ENCODE results near the gene SMYD2. TPM values are rescaled to one million over a fixed set of nuclear protein-coding genes. Genes with fewer than 3 reads are reported as not detected.

The SMYD2 gene
- total and polyA plus RNA-seq, 2 donors (not counting 3 experiments of a cell fraction or from before 2014, with no cell fraction given) = 8.0 to 20.9 TPM

DNA sequence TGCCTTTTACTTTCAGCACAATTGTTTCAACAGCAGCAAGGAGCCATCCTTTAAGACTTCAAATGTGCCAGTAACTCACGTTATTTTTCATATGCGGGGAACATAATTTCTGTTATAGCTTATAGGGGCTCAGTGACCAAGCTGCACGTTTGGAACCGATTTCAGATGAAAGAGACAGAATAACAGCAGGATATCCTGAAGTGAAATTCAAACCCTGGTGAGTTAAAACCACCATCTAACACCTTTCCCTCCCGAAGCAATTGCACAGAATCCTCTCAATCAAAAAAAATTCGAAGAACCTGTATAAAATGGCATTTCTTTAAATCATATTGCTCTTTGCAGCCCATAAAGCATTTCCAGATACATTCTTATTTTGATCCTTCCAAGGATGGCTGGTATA is 6.9 kb downstream of the SMYD2 start:
- Histone ChIP-seq H3K9ac (replicated peaks; ENCODE audit: extremely low read depth, insufficient read depth, low read length) (no peak overlapping the region), H3K79me2 (ENCODE audit: control insufficient read depth, insufficient read depth, low read length) (no peaks in the 10 kb centered on the region), H3K9me3 (replicated peaks; ENCODE audit: control insufficient read depth, insufficient read depth, low read length) (no peaks in the 10 kb centered on the region), H3K4me2 (ENCODE audit: insufficient read depth, low read length) (no peak overlapping the region), H4K20me1 (replicated peaks; ENCODE audit: control insufficient read depth, extremely low read depth, insufficient read depth, low read length) (no peaks in the 10 kb centered on the region), H3K4me1 (ENCODE audit: control insufficient read depth, extremely low read depth, insufficient read depth, low read length) (no peaks in the 10 kb centered on the region), H3K9me1 (replicated peaks; ENCODE audit: control insufficient read depth, extremely low read depth, insufficient read depth, low read length) (no peaks in the 10 kb centered on the region), H3K27me3 (ENCODE audit: control insufficient read depth in 2 of 2, insufficient read depth in 2 of 2, low read length in 2 of 2) (no peaks in the 10 kb centered on the region), H2AFZ (ENCODE audit: low read depth, low read length) (no peak overlapping the region), H3K36me3 (ENCODE audit: control insufficient read depth in 2 of 2, extremely low read depth in 1 of 2, insufficient read depth in 2 of 2, low read length in 2 of 2) (no peaks in the 10 kb centered on the region), H3K4me3 (replicated peaks in 1 of 3; ENCODE audit: insufficient read depth in 1 of 3, low read depth in 1 of 3, low read length in 3 of 3) (no peak overlapping the region), H3K27ac (ENCODE audit: insufficient read depth, low read depth, low read length) (no peak overlapping the region)
- intact Hi-C loops (cut with micrococcal nuclease) (no loop called here), dilution Hi-C loops (cut with MboI; ENCODE audit: extremely low pct_ligation_motif_present, low sequenced_read_pairs) (no loop called here)
- CTCF ChIA-PET = no interaction called here
- FAIRE-seq (no peak), DNase-seq (ENCODE audit: low read depth, low spot score) (no peak)
- BruUV-seq (replicated peaks) = no TSS peak
- TF ChIP-seq, protein P1, sequence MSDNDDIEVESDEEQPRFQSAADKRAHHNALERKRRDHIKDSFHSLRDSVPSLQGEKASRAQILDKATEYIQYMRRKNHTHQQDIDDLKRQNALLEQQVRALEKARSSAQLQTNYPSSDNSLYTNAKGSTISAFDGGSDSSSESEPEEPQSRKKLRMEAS (IDR thresholded peaks at IDR 0.05; ENCODE audit: insufficient read depth, insufficient read length) = no peak
- TF ChIP-seq GATA2 (IDR thresholded peaks at IDR 0.05; ENCODE audit: insufficient read depth, insufficient read length, low read depth, low read length) = no peak
- no peak for TF ChIP-seq POLR2A (IDR thresholded peaks at IDR 0.05; ENCODE audit: low read depth, low read length)
- TF ChIP-seq, protein P2, sequence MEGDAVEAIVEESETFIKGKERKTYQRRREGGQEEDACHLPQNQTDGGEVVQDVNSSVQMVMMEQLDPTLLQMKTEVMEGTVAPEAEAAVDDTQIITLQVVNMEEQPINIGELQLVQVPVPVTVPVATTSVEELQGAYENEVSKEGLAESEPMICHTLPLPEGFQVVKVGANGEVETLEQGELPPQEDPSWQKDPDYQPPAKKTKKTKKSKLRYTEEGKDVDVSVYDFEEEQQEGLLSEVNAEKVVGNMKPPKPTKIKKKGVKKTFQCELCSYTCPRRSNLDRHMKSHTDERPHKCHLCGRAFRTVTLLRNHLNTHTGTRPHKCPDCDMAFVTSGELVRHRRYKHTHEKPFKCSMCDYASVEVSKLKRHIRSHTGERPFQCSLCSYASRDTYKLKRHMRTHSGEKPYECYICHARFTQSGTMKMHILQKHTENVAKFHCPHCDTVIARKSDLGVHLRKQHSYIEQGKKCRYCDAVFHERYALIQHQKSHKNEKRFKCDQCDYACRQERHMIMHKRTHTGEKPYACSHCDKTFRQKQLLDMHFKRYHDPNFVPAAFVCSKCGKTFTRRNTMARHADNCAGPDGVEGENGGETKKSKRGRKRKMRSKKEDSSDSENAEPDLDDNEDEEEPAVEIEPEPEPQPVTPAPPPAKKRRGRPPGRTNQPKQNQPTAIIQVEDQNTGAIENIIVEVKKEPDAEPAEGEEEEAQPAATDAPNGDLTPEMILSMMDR (IDR thresholded peaks at IDR 0.05; ENCODE audit: extremely low read depth in 1 of 2, insufficient read depth in 1 of 2, low read depth in 1 of 2, low read length in 2 of 2) = no peak
- TF ChIP-seq JUN (IDR thresholded peaks at IDR 0.05; ENCODE audit: borderline replicate concordance, insufficient read depth, insufficient read length, low read depth) = no peak
- no peak for TF ChIP-seq EZH2 (IDR thresholded peaks at IDR 0.05; ENCODE audit: borderline replicate concordance, low read depth, low read length, severe bottlenecking)
- no peak for TF ChIP-seq MYC (IDR thresholded peaks at IDR 0.05; ENCODE audit: low read depth, low read length)
- no peak for TF ChIP-seq POLR2AphosphoS5 (IDR thresholded peaks at IDR 0.05; ENCODE audit: insufficient read depth, low read depth, low read length)
- TF ChIP-seq FOS (IDR thresholded peaks at IDR 0.05; ENCODE audit: borderline replicate concordance, insufficient read depth, low read length) = no peak
- POLR2A ChIA-PET = no interaction called here
